Measurements from ENCODE around the gene SLC29A2.

DNA sequence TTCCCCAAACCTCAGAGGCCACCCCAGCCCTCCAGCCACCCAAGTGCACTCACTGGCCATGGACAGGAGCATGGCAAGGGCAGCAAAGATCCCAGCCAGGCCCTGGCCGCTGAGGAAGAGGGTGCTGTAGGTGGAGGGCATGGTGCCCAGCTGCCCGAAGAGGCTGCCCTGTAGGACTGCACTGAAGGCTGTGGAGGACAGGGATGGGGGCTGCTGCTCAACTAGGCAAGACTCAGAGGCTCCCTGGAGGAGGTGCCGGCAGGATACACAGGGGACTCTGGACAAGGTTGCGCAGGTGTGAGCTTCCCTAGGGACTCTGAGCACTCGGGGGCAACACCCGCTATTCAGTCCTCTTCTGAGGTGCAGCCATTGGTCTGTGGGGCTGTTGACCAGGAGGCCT, 3.1 kb downstream of the SLC29A2 start:
- TF ChIP-seq POLR2A (IDR thresholded peaks at IDR 0.05; ENCODE audit: extremely low read depth, insufficient read length): no peak
- TF ChIP-seq, protein P1, sequence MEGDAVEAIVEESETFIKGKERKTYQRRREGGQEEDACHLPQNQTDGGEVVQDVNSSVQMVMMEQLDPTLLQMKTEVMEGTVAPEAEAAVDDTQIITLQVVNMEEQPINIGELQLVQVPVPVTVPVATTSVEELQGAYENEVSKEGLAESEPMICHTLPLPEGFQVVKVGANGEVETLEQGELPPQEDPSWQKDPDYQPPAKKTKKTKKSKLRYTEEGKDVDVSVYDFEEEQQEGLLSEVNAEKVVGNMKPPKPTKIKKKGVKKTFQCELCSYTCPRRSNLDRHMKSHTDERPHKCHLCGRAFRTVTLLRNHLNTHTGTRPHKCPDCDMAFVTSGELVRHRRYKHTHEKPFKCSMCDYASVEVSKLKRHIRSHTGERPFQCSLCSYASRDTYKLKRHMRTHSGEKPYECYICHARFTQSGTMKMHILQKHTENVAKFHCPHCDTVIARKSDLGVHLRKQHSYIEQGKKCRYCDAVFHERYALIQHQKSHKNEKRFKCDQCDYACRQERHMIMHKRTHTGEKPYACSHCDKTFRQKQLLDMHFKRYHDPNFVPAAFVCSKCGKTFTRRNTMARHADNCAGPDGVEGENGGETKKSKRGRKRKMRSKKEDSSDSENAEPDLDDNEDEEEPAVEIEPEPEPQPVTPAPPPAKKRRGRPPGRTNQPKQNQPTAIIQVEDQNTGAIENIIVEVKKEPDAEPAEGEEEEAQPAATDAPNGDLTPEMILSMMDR (IDR thresholded peaks at IDR 0.05; ENCODE audit: low read depth, low read length): no peak
- TF ChIP-seq, protein P2, sequence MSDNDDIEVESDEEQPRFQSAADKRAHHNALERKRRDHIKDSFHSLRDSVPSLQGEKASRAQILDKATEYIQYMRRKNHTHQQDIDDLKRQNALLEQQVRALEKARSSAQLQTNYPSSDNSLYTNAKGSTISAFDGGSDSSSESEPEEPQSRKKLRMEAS (IDR thresholded peaks at IDR 0.05; ENCODE audit: low read depth, low read length): no peak

All from NB4 (cell line).